ENCODE measurements around the gene PCDHGC4.

Gene PCDHGC4

DNA sequence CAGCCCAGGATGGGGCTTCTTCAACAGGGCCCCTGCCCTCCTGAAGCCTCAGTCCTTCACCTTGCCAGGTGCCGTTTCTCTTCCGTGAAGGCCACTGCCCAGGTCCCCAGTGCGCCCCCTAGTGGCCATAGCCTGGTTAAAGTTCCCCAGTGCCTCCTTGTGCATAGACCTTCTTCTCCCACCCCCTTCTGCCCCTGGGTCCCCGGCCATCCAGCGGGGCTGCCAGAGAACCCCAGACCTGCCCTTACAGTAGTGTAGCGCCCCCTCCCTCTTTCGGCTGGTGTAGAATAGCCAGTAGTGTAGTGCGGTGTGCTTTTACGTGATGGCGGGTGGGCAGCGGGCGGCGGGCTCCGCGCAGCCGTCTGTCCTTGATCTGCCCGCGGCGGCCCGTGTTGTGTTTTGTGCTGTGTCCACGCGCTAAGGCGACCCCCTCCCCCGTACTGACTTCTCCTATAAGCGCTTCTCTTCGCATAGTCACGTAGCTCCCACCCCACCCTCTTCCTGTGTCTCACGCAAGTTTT, 27.6 kb downstream of the PCDHGC4 start:
- Histone ChIP-seq H3K4me1 (ENCODE audit: control insufficient read depth, insufficient read depth, low read length) (peaks cover 56% of the 10 kb centered on the region), H3K36me3 (ENCODE audit: control insufficient read depth, insufficient read depth, low read length) (peaks cover 28% of the 10 kb centered on the region), H3K27me3 (ENCODE audit: control insufficient read depth, insufficient read depth, low read length, poor library complexity, severe bottlenecking) (no peaks in the 10 kb centered on the region), H3K9me3 (ENCODE audit: control insufficient read depth, low read length) (no peaks in the 10 kb centered on the region), H3K4me3 (ENCODE audit: insufficient read depth, low read depth, low read length) (peak overlapping the region; percentile 45), H3K27ac (ENCODE audit: insufficient read depth, low read depth, low read length, poor library complexity, severe bottlenecking) (peak overlapping the region; percentile 98)
- WGBS, 2 experiments = 23 to 34% methylated on average over 27 to 28 of the region's 28 CpGs

DNA sequence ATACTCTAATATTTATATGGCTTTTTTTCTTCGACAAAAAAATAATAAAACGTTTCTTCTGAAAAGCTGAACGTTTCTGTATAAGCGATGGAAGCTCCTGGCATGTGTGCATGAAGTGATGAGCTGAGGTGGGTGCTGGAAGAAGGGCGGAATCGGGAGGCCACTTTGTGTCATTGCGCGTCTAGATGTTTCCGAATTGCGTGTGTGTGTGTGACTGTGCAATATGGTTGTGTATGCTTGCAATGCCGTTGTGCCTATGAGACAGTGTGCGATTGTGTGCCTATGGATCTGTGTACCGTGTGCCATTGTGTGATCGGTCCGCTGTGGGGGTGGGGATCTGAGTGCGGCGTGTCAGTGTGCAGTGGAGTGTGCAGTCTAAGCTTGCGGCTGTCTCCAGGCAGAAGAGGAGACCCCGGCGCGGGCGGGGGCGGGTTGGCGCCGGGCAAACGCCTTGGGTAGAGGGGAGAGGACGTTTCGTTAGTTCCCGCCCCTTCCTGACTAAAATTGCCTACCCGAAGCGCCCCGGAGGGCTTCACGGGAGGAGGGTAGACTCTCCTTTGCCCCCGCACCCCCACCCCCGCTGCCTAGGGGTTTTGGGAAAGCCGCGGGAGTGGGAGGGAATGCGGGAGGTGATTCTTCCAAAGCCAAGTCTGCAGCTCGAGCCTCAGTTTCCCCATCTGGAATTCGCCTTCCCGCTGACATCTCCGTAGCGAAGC, 28.2 kb downstream of the PCDHGC4 start:
- Histone ChIP-seq H3K36me3 (ENCODE audit: control insufficient read depth, insufficient read depth, low read length) (peaks cover 28% of the 10 kb centered on the region), H3K9me3 (ENCODE audit: control insufficient read depth, low read length) (no peaks in the 10 kb centered on the region), H3K4me3 (ENCODE audit: insufficient read depth, low read depth, low read length) (peak overlapping the region; percentile 45), H3K4me1 (ENCODE audit: control insufficient read depth, insufficient read depth, low read length) (peaks cover 50% of the 10 kb centered on the region), H3K27ac (ENCODE audit: insufficient read depth, low read depth, low read length, poor library complexity, severe bottlenecking) (peak overlapping the region; percentile 98), H3K27me3 (ENCODE audit: control insufficient read depth, insufficient read depth, low read length, poor library complexity, severe bottlenecking) (no peaks in the 10 kb centered on the region)
- 13 to 14% methylated on average over 42 to 43 of the region's 43 CpGs for WGBS, 2 experiments

DNA sequence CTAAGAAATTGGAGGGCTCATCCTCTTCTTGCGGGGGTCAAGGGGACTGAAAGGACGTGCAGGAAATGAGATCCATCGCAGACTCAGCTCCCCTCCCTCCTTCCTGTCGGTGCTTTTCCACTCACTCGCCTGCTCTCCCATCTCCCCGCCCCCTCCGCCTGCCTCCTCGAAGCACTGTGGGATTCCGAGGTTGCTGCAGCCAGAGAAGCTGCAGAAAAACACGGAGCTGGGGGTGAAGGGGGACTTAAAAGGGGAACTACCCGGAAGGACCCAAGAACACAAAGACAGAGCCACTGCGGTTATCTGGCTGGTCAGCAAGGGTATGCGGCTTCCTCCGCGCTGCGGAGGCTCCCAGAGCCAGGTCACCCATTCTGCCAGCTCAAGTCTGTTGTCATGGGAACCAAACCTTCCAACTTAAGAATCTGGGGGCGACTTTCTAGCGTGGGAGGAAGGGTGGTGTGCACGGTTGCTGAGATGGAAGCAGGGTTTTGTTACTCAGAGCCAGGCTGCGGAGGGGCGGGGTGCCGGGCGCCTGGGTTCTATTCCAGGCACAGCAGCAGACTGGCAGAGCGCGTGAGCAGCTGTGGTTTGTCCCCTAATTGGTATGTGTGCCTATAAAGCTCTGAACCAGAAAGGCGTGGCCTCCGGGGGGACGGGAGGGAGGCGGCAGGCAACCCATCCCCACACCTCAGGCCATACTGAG, 28.9 kb downstream of the PCDHGC4 start:
- H3K27ac ChIP-seq (ENCODE audit: insufficient read depth, low read depth, low read length, poor library complexity, severe bottlenecking) = peak overlapping the region; percentile 98
- H3K27me3 ChIP-seq (ENCODE audit: control insufficient read depth, insufficient read depth, low read length, poor library complexity, severe bottlenecking) = no peaks in the 10 kb centered on the region
- H3K4me3 ChIP-seq (ENCODE audit: insufficient read depth, low read depth, low read length) = peak overlapping the region; percentile 45
- H3K4me1 ChIP-seq (ENCODE audit: control insufficient read depth, insufficient read depth, low read length) = peaks cover 46% of the 10 kb centered on the region
- WGBS, 2 experiments = 3% methylated on average over 29 of the region's 29 CpGs
- no peaks in the 10 kb centered on the region for H3K9me3 ChIP-seq (ENCODE audit: control insufficient read depth, low read length)
- peaks cover 28% of the 10 kb centered on the region for H3K36me3 ChIP-seq (ENCODE audit: control insufficient read depth, insufficient read depth, low read length)

DNA sequence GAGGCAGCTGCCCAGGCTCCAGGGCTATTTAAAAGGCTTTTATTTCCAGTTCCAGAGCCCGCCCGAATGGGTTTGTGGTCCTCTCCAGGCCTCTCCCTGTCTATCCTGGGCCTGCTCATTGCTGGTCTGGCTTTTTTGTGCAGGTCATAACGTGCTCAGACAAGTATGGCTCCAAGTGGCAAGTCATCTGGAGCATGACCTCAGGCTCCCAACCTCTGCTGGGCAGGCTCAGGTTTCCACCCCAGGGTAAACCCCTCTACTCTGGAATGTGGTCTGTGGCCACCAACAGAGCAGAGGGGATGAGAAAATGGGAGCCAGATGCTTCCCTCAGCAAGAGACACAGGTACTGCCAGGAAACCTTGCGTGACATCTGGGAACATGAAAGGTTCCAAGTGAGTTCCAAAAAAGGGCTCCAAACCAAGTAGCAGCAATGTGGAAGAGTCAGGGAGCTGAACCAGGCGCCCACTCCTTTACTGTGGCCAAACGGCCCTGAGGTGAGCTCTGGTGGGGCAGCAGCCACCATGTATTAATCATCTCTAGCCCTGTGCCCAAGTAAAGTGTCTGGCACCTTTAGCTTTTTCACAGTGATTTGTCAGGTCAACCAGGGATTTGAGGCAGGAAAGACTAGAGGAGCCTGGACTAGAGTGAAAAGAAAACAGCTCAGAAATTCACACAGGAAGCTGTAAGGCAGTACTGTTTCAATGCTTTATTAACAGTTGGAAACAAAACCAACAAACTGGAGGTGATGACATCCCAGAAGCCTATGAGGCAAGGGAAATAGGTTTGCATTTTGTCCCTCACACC, 29.7 kb downstream of the PCDHGC4 start:
- peaks cover 40% of the 10 kb centered on the region for H3K4me1 ChIP-seq (ENCODE audit: control insufficient read depth, insufficient read depth, low read length)
- no peaks in the 10 kb centered on the region for H3K9me3 ChIP-seq (ENCODE audit: control insufficient read depth, low read length)
- no peaks in the 10 kb centered on the region for H3K27me3 ChIP-seq (ENCODE audit: control insufficient read depth, insufficient read depth, low read length, poor library complexity, severe bottlenecking)
- H3K27ac ChIP-seq (ENCODE audit: insufficient read depth, low read depth, low read length, poor library complexity, severe bottlenecking) = peak overlapping the region; percentile 98
- whole genome bisulfite sequencing, 2 experiments = 37 to 46% methylated on average over 6 of the region's 6 CpGs
- H3K36me3 ChIP-seq (ENCODE audit: control insufficient read depth, insufficient read depth, low read length) = peaks cover 30% of the 10 kb centered on the region
- peak overlapping the region; percentile 11 for H3K4me3 ChIP-seq (ENCODE audit: insufficient read depth, low read depth, low read length)

DNA sequence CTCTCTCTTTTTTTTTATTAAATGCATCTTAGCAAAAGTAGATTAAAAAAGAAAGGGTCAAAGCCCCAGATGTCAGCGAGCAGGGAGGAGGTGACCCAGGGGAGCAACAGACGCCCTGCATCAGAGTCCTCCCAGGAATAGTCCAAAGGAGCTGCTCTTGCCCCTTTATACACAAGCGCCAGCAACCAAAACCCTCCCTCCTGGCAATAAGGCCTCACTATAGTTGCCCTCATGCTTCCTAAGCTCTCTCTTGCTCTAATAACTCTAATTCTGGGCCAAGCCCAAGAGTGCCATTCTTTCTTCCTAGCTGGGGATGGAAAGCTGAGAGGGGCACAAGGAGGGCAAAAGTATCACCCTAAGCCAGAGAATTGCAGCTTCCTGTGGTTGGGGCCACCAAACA, 30.3 kb downstream of the PCDHGC4 start:
- Histone ChIP-seq H3K27me3 (ENCODE audit: control insufficient read depth, insufficient read depth, low read length, poor library complexity, severe bottlenecking) (no peaks in the 10 kb centered on the region), H3K4me3 (ENCODE audit: insufficient read depth, low read depth, low read length) (no peak overlapping the region), H3K4me1 (ENCODE audit: control insufficient read depth, insufficient read depth, low read length) (peaks cover 36% of the 10 kb centered on the region), H3K9me3 (ENCODE audit: control insufficient read depth, low read length) (no peaks in the 10 kb centered on the region), H3K27ac (ENCODE audit: insufficient read depth, low read depth, low read length, poor library complexity, severe bottlenecking) (peak overlapping the region; percentile 98), H3K36me3 (ENCODE audit: control insufficient read depth, insufficient read depth, low read length) (peaks cover 28% of the 10 kb centered on the region)
- 79 to 96% methylated on average over 3 of the region's 3 CpGs for WGBS, 2 experiments

DNA sequence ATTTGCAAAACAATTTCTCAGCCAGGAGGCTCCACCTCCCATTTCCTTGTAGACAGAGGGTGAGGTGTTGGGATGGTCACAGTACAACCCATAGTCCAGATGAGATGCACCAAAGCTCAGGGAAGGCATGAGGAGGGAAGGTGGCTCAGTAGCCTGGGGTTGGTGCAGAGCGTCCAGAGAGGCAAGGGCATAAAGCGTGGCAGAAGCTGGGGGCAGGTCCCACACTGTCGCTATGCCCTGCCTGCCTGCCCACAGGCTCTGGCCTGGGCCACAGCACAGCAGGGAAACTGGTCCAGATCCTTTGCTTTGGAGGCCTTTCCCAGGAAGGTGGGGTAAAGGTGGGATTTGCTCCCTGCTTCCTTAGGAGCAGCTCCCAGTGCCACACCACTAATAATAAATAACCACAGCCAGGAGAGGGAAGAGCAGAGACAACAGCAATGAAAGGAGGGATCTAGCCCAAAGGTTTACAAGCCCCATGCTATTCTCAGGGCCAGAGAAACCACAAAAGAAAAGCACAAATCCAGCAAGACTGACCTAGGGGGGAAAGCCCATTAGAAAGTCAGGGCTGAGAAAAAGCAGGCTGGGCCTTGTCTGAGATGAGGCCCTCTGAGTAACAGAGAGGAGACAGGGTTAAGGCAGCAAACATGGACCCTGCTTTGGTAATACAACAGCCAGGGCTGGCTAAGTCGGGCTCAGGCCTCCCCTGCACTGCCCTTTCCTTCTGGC, 31.3 kb downstream of the PCDHGC4 start:
- 89 to 94% methylated on average over 4 of the region's 4 CpGs for WGBS, 2 experiments
- no peaks in the 10 kb centered on the region for H3K27me3 ChIP-seq (ENCODE audit: control insufficient read depth, insufficient read depth, low read length, poor library complexity, severe bottlenecking)
- H3K4me3 ChIP-seq (ENCODE audit: insufficient read depth, low read depth, low read length) = no peak overlapping the region
- no peaks in the 10 kb centered on the region for H3K9me3 ChIP-seq (ENCODE audit: control insufficient read depth, low read length)
- peak overlapping the region; percentile 1 for H3K27ac ChIP-seq (ENCODE audit: insufficient read depth, low read depth, low read length, poor library complexity, severe bottlenecking)
- peaks cover 40% of the 10 kb centered on the region for H3K4me1 ChIP-seq (ENCODE audit: control insufficient read depth, insufficient read depth, low read length)
- H3K36me3 ChIP-seq (ENCODE audit: control insufficient read depth, insufficient read depth, low read length) = peaks cover 24% of the 10 kb centered on the region

DNA sequence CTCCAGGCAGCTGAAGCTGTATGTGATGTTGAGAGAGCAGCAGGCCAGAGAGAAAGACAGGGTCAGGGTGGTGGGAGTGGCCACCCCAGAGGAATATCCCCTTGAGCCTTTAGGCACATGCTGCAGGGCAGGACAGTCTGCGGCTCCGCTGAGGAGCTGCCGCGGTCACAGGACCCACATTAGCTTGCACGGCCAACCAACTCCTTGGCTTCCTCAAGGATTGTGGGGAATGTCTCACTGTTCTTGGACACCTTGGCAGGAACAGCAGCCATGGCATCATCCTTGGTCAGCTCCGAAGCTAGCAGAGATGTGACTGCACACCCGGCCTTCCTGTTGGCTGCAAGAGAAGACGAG, 31.8 kb downstream of the PCDHGC4 start:
- Histone ChIP-seq H3K9me3 (ENCODE audit: control insufficient read depth, low read length) (no peaks in the 10 kb centered on the region), H3K36me3 (ENCODE audit: control insufficient read depth, insufficient read depth, low read length) (peaks cover 19% of the 10 kb centered on the region), H3K4me1 (ENCODE audit: control insufficient read depth, insufficient read depth, low read length) (peaks cover 45% of the 10 kb centered on the region), H3K4me3 (ENCODE audit: insufficient read depth, low read depth, low read length) (no peak overlapping the region), H3K27ac (ENCODE audit: insufficient read depth, low read depth, low read length, poor library complexity, severe bottlenecking) (peak overlapping the region; percentile 1), H3K27me3 (ENCODE audit: control insufficient read depth, insufficient read depth, low read length, poor library complexity, severe bottlenecking) (no peaks in the 10 kb centered on the region)
- 94 to 97% methylated on average over 8 of the region's 8 CpGs for WGBS, 2 experiments

DNA sequence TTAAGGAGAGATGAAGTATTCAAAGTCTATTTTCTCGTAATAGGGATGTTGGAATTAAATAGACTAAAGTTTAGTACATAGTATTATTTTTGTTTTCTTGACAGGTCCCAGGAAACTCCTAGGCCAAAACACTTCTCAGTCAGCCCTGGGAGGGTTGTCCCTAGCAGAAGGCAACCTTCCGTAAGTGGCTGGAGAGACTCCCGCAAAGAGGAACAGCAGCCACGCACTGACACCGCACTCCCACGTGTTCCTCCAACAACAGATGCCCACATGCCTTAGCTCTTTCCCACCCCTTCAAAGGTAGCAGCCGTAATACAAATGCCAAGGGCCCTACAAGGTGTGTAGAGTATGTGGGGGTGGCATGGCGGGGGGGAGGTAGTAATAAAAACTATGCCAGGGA, 32.5 kb downstream of the PCDHGC4 start:
- 92 to 94% methylated on average over 7 to 8 of the region's 8 CpGs for WGBS, 2 experiments
- Histone ChIP-seq H3K9me3 (ENCODE audit: control insufficient read depth, low read length) (no peaks in the 10 kb centered on the region), H3K27ac (ENCODE audit: insufficient read depth, low read depth, low read length, poor library complexity, severe bottlenecking) (no peak overlapping the region), H3K36me3 (ENCODE audit: control insufficient read depth, insufficient read depth, low read length) (peaks cover 13% of the 10 kb centered on the region), H3K4me3 (ENCODE audit: insufficient read depth, low read depth, low read length) (no peak overlapping the region), H3K4me1 (ENCODE audit: control insufficient read depth, insufficient read depth, low read length) (peaks cover 52% of the 10 kb centered on the region), H3K27me3 (ENCODE audit: control insufficient read depth, insufficient read depth, low read length, poor library complexity, severe bottlenecking) (no peaks in the 10 kb centered on the region)

DNA sequence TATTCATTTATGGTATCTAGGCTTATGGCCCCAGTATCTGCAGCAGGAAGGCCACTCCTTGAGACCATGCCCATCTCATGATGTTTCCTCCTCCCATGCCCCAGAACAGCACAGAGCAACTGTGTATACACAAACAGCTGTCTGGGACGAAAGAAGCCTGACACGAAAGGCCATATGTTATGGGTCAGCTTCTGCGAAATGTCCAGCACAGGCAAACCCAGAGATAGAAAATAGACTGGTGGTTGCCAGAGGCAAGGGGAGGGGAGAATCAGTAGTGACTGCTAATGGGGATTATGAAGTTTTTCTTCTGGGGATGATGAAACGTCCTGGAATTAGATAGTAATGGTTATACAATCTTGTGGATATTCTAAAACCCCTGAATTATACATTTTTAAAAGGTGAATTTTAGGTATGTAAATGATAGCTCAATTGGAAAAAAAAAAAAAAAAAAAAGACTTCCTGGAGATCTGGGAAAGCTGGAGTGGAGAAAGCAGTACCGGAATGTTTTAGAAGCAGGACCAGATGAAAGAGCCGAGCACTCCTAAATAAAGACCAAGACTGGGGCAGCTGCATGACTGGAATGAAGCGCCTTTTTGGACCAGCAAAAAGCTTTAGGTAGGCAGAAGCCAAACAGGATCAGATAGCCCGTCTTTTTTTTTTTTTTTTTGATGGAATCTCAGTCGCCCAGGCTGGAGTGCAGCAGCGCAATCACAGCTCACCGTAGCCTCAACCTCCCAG, 33.2 kb downstream of the PCDHGC4 start:
- no peak overlapping the region for H3K4me3 ChIP-seq (ENCODE audit: insufficient read depth, low read depth, low read length)
- H3K4me1 ChIP-seq (ENCODE audit: control insufficient read depth, insufficient read depth, low read length) = peaks cover 50% of the 10 kb centered on the region
- H3K27me3 ChIP-seq (ENCODE audit: control insufficient read depth, insufficient read depth, low read length, poor library complexity, severe bottlenecking) = no peaks in the 10 kb centered on the region
- WGBS, 2 experiments = 89 to 94% methylated on average over 11 of the region's 11 CpGs
- peaks cover 13% of the 10 kb centered on the region for H3K36me3 ChIP-seq (ENCODE audit: control insufficient read depth, insufficient read depth, low read length)
- no peaks in the 10 kb centered on the region for H3K9me3 ChIP-seq (ENCODE audit: control insufficient read depth, low read length)
- no peak overlapping the region for H3K27ac ChIP-seq (ENCODE audit: insufficient read depth, low read depth, low read length, poor library complexity, severe bottlenecking)

Data from ectodermal cell (in vitro differentiated cells).